GM12874 (cell line): Measurements from ENCODE around the gene ZRANB1.

Source experiments
- CTCF ChIP-seq: IDR thresholded peaks from 2 replicates; pipeline ENCODE4 v1.5.1; 2011; ENCODE audit warnings: low read depth, mild to moderate bottlenecking, control low read depth, low read length, moderate library complexity; ENCODE audit not compliant: insufficient read depth

Gene ZRANB1

DNA sequence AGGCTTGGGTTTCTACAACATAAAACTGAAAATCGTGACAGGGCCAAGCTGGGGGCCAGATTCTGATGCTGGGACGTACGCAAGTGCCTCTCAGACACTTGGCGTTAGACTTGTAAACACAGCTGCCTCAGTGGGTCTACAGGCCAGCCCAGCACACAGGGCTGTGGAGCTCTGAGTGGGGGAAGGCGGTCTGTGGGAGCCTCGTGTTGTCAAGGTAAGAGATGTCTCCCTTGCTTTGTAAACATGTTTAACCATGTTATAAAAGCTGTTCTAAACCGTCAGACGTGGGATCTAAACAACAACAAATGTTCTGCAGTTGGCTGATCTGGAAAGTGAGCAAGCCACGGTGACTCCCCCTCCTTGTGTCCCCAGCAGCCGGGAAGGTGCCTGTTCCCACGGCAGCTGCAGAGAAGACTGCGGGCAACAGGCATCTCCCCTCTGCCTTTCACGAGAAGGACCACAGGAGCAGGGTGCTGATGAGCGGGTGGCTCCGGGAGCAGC, 67.8 kb downstream of the ZRANB1 start:
- TF ChIP-seq CTCF: no peak

DNA sequence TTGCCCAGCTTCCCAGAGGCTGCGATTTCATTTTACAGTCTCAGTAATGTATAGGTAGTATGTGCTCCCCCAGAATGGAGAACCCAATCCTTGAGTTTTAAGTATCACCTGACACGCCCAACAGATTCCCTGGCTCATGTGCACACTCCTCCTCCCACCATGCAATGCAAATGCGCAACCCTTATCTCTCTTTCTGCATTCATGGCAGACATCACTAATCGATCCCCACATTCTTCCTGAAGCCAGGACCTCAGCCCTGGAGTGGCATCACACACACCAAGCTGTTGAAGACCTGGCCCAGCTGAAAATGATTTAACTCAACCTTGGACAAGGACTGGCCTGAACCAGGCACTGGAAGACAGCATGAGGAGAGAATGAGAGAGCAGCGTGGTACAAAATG, 68.4 kb downstream of the ZRANB1 start:
- no peak for TF ChIP-seq CTCF

DNA sequence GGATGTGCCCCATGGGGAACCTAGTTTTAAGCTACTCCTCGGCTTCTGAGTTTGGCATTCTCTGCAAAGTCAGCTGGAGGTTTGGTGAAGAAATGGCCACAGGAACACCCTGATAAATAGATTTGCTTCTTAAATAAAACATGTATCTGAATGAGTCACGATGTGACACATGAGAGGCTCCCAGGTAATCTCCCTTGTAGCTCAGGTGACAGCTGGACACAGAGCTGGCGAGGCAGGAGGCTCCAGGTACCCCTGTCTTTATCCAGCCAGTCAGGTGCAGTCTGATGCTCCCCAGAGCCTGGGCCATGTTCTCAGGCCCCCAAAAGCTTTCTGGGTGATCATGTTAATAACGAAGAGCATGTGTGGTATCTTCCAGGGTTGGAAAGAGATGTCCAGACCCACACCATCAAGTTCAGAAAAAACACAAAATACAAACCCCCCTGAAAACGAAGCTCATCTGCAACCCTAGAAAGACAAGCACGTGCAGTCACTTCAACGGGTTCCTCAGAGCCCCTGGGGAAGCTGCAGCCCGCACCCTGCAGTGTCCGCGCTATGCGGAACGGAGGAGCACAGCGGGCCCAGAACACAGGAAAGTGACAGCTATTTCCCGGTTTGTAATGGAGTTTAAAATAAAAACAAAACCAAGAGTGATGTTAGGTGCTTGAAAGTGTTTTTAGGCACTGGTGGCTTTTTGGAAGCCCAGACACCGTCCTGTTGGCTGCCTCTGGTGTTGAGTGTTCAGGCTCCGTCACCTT, 69.4 kb downstream of the ZRANB1 start:
- TF ChIP-seq CTCF: no peak

DNA sequence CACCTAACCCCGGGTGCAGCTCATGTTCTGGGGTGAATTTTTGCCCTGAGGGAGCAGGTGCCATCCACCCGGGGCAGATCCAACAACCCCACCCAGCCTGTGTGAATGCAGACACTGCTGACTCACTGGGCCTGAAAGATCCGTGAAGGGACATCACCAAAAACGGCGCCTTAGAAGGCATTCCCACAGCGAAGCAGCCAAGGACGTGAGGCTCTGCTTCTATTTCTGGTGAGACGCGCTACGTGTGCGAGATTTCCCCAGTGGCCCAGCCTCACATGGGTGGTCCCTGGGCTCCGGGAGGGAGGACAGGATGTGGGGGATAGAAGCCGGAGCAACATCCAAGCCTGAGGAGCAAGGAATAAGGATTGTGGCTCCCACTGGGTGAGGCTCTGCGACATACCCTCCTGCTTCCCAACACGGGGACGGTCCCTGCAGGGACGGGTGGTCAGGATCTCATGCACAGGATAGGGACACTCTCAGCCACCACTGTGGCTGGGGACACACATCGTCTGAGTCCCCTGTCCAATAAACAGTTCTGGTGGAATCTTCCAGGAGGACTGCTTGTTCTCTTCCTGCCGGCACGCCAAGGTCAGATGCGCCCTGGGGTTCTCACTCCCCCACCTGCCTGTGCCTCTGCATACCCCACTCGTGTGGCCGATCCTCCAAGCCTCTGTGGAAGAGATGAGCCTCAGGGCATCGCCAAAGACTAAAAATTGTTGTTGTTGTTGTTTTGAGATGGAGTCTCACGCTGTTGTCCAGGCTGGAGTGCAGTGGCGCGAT, 70.2 kb downstream of the ZRANB1 start:
- TF ChIP-seq CTCF: no peak

GRCh38 chr10:125012851-125013528, 71.1 kb downstream of the ZRANB1 start:
- TF ChIP-seq CTCF: no peak

GRCh38 chr10:125013529-125013872, 71.6 kb downstream of the ZRANB1 start:
- no peak for TF ChIP-seq CTCF

DNA sequence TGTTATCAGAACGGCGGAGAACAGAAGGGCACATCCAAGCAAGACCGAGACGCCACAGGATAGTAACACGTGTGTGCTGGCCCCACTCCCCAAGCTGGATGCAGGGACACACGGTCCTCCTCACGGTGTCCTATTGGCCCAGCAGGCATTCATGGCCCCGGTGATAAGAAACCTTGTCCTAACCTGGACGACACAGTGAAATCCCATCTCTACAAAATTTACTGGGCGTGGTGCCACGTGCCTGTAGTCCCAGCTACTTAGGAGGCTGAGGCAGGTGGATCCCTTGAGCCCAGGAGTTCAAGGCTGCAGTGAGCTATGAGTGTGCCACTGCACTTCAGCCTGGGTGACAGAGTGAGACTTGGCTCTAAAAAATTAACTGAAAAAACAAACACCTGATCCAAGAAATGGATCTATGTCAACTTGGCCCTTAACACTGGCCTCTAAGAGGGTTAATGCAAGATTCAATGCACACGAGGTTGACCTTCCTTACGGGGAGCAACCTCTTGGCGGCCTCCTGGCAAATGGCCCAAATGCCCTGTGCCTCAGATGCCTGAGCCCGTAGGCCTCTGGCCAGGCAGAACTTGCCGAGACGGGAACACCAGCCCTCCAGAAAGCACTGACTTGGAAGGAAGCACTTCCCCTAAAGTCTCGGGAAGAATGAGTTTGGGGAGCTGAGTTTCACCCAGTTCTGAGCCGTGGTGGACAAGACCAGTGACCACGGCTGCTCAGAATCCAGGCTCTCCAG, 72.3 kb downstream of the ZRANB1 start:
- no peak for TF ChIP-seq CTCF
